ENCODE measurements around the gene CD27.

DNA sequence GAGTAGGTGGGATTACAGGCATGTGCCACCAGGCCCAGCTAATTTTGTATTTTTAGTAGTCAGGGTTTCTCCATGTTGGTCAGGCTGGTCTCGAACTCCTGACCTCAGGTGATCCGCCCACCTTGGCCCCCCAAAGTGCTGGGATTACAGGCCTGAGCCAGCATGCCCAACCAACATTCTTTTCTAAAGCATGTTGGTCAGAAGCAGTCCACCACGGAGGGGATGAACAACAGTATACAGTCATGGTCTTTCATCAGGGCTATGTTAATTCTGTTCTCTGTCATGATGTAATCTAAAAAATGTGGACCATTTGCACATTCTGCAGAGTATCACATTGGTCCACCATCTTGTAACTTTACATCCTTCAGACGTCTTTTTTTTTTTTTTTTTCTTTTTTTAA, 44.7 kb downstream of the CD27 start:
- TF ChIP-seq, protein P1, sequence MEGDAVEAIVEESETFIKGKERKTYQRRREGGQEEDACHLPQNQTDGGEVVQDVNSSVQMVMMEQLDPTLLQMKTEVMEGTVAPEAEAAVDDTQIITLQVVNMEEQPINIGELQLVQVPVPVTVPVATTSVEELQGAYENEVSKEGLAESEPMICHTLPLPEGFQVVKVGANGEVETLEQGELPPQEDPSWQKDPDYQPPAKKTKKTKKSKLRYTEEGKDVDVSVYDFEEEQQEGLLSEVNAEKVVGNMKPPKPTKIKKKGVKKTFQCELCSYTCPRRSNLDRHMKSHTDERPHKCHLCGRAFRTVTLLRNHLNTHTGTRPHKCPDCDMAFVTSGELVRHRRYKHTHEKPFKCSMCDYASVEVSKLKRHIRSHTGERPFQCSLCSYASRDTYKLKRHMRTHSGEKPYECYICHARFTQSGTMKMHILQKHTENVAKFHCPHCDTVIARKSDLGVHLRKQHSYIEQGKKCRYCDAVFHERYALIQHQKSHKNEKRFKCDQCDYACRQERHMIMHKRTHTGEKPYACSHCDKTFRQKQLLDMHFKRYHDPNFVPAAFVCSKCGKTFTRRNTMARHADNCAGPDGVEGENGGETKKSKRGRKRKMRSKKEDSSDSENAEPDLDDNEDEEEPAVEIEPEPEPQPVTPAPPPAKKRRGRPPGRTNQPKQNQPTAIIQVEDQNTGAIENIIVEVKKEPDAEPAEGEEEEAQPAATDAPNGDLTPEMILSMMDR (IDR thresholded peaks at IDR 0.05) = no peak
- no peak for TF ChIP-seq ZFX (IDR thresholded peaks at IDR 0.05; ENCODE audit: borderline replicate concordance)

Data from 22Rv1 (cell line).